ENCODE measurements around the gene SLC16A7.

GRCh38 chr12:59689776-59690175, 93.9 kb downstream of the SLC16A7 start:
- TF ChIP-seq CTCF (IDR thresholded peaks at IDR 0.05 in 8 of 11, conservative IDR thresholded peaks at IDR 0.05 in 3 of 11) (no peak), POLR2AphosphoS5 (IDR thresholded peaks at IDR 0.05) (no peak)
